DMS114 treated with DMSO at 0.1 percent for 48 hours (cell line): Measurements from ENCODE around the gene BCAS3.

Source experiments
- DNase-seq: peaks from one replicate; lab custom pipeline; 2025; ENCODE audit not compliant: unreplicated experiment; lab: John Stamatoyannopoulos, UW

The BCAS3 gene

GRCh38 chr17:61307905-61308886, 630.5 kb downstream of the BCAS3 start:
- no peak for DNase-seq

DNA sequence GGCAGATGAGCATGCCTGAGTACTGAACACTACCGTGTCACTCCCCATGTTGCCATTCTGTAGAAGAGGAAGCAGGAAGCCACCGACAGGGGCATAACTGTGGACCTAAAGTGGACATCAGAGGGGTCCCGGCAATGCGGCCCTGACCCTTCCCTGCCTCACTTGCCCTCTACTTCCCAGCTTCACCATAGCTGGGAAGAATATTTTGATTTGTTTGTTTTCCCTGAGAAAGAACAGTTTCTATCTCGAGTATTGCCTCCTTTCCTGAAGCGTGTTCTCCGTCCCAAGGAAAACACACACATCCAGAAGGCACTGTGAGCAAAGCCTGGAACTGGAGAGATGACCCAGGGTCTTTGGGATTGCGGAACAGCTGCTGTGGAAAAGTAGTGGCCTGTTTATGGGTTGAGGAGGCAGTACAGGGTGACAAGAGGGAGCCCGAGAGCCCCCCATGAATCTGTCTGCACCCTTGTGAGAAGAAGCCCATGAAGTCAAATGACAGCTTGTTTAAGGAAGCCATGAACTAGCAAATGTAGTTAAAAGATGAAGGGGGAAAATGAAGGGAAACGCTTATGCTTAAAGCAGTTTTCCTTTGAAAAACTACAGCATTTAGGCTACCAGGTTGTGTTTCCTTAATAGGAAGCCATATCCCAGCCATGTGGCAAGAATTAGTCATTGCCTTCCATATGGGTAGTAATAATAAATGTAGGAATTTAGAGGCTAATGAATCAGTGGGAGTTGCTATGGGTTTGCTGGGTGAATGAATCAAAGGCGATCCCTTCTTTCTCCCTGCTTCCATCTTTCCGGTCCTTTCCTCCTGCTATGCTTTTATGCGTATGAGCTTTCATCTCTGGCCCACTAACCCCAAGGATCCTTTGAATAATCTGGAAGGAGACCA, 632.0 kb downstream of the BCAS3 start:
- DNase-seq = no peak

- DNase-seq = no peak
Observed at GRCh38 chr17:61310590-61310989, 632.9 kb downstream of the BCAS3 start.

- no peak for DNase-seq
Observed at GRCh38 chr17:61312406-61313295, 635.0 kb downstream of the BCAS3 start.

GRCh38 chr17:61313461-61314326, 636.0 kb downstream of the BCAS3 start:
- DNase-seq = no peak

DNA sequence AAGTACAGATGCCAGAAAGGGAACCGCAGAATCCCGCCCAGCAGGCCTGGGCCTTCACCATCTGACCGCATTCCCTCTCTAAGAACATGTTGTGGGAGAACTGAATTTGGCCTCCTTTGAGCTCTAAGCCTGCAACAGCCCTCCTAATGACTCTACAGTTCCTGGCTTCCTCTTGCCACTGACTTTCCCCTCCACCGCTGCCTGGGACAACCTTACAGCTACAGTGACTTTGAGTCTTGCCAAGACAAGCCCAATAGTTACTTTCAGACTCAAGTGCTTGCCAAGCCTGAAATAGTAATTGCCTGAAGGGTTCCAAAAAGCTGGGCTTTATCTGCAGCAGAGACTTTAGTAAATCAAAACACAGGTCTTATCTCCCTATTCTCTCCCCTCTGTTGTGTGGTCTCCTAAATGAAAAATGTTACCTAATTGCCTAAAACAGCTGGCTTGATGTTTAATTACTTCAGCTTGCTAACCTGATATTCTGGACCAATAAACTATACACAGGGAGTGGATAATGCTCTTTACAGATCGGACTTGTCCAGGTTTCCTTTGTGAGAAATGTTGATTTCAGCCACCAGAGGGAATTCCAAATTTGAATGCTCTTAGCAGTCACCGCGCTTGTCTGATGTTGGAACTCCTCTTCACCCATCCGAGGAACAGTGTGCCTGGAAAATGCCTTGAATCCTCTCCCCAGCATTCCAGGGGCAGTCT, 636.9 kb downstream of the BCAS3 start:
- no peak for DNase-seq

DNA sequence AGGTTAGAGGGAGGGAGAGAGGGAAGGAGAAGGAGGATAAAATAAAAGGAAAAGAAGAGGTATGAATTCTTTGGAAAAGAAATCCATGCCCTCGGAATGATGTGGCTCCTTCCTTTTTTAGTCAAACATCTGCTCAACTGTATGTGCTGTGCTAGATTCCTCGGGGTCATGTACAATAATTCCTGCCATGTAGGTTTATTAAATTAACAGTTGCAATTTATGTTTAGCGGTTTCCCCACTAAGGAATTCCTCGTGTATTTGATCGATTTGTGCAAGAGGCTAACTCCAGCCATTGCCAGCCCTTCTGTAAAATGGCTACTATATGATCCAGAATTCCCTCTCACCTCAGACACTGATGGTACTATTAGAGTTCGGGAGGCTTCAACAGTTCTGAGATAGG, 639.0 kb downstream of the BCAS3 start:
- no peak for DNase-seq

DNA sequence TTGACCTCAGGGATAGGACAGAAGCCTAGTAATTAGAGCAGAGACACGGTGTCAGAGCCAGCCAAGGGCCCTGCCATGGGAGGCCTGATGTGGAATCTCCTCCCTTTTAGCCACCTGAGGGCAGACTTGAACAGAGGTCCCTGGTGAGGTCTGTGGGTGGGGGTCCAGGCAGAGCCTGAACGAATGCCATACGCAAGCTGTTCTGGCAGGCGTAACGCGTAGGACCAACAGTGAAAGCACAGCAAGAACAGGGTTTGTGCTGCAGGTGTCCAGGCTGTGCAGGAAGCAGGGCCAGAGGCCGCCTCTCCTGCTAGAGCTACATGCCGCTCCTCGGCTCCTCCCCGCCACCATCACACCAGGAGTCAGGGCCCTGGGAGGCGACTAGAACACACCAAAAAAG, 640.1 kb downstream of the BCAS3 start:
- DNase-seq = no peak

DNA sequence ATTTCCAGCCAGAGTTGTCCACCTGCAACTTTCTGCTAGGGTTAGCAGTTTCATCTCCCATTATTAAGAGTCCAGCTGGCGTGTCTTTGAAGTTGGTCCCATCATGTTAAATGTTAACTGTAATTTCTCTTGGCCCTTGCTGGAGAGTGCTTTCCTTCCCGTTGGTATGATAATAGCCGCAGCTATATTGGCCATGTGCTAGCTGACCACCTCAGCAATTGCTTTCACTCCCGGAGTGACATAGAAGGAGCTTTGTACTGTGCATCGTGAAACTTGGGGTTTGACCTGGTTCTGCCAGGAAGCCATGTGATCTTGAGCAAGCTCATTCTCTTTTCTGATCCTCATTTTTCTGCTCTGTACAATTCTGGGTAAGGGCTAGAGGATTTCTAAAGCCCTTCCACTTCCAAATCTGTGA, 641.0 kb downstream of the BCAS3 start:
- no peak for DNase-seq

- DNase-seq = no peak
Observed at GRCh38 chr17:61321344-61321743, 643.7 kb downstream of the BCAS3 start.

DNA sequence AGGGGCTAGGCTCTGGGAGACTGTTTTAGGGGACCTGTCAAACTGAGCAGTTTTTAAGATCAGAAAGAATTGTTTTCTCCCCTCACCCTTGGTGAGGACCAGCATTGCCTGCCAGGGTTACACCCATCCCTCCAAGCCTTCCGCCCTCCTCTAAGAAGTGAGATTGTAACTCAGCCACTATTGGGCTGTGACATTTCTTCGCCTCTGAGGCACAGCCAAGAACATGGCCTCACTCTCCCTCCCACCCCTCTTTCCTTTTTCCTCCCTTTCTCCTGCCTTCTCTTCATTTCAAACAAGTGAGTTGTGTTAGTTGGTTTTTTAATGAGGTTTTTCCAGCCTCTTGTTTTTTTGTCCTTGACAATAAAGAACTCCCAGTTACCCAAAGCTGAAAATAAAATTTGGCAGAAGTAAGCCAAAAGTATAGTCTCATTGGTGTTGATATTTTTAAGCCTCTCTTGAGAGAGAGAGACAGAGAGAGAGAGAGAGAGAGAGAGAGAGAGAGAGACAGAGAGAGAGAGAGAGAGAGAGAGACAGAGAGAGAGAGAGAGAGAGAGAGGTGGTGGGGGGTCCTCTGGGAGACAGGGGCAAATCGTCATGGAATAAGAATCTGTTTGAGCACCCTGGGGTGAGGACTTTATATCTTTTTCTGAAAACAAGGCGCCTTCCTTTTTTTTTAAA, 644.8 kb downstream of the BCAS3 start:
- DNase-seq = no peak

DNA sequence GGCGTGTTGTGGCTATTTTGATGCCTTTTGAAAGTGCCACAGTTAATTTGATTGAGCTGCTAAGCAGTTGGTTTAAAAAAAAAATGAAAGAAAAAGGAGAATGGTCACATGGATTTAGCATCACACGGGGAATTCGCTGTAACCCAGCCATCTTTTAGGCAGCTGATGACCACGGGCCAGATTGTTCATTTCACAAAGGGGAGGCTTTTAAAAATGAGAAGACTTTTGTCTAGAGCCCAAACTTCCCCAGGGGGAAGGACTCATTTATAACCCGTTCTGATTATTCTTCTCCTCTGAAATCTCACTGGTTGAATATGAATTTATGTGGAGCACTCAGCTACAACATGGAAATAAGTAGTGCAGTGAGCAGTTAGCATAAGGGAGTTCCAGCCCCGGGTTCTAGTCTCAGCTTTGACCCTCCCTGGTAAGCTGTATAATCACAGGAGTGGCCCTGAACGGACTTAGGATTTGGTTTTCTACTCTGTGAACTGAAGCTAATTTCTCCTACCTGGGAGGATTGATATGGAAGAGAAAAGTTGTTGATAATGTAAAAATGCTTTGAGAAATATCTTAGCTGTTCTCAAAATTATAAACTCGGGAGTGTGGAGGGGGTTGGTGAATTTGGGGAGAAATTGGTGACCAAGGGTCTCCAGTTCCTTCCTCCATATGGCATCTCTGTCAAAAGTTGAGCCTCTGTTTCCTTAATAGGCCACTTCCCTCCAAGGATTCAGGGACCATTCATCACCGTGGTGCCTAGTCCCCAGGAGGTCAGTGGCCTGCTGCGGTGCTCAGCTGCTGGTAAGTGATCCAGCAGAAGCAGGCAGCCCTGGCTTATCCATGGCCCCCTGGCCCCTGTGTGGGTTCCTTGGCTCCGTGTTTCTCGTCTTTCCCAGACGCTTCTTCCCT, 645.6 kb downstream of the BCAS3 start:
- no peak for DNase-seq

- no peak for DNase-seq
Observed at GRCh38 chr17:61323909-61324868, 646.5 kb downstream of the BCAS3 start.

DNA sequence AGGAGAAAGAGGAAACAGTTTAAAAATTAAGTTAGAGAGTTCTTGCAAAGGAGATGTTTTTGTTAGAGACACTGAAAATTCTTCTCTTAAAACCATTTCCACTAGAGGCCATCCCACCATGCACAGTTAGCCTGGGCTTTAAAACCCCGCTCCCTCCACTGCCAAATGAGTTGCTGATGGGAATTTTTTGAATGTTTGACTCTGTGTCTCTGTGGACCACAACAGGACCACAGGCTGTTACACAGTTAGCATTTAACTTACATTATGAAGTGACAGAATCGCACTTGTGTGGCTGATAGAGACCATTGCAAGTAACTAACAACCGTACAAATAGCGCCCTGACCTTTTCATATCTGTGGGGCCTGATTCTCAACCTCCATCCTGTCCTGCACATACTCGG, 647.3 kb downstream of the BCAS3 start:
- DNase-seq = no peak

- no peak for DNase-seq
Observed at GRCh38 chr17:61325382-61326073, 647.9 kb downstream of the BCAS3 start.

GRCh38 chr17:61326330-61326729, 648.7 kb downstream of the BCAS3 start:
- DNase-seq = no peak
